HG02943 (cell line): ENCODE data around the gene LCE2C.

Experiments used
- ATAC-seq: cut with Tn5 transposase; IDR thresholded peaks from one replicate; pipeline ENCODE4 v1.9.1; 2021; ENCODE audit warnings: mild to moderate bottlenecking, low read depth, moderate library complexity; ENCODE audit not compliant: unreplicated experiment

LCE2C gene

DNA sequence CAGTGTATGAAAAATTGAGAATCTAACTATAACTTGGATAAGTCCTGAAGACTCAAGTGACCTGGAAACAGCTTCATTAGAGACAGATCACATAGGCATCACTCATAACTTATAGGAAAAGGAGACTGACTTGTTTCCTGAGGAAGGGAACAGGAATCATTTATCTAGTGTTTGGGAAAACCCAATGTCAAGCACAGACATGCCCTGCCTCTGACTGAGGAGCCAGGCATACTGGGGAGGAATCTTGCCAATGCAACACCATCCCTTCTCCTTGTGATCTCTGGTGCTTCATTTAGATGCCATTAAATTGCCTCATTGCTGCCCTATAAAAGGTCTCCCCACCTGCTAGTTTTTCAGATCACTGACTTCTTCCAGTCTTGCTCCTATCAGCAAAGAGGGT, 43.2 kb downstream of the LCE2C start:
- no peak for ATAC-seq

DNA sequence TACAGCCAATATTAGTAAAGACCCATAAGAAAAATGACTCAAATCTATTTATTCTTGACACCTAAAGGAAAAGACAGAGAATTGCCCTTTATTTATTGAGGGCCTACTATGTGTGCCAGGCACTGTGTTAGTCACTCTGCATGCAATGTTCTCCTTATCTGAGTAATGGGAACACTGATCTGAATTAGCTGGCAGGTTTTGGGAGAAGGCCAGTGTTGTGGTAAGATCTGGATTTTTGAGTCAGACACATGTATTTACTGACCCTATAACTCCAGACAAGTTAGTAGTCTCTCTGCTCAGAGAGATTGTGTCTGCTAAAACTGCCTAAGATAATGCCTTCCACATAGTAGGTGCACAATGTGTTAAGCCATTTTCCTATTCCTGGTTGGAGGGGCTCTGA, 50.2 kb downstream of the LCE2C start:
- ATAC-seq, result no peak
